HG02885 (cell line): Measurements from ENCODE around the gene TPCN2.

Experiments
- ATAC-seq: cut with Tn5 transposase; IDR thresholded peaks from one replicate; pipeline ENCODE4 v1.9.1; 2021; ENCODE audit warnings: mild to moderate bottlenecking; ENCODE audit not compliant: unreplicated experiment, poor library complexity

Gene TPCN2

DNA sequence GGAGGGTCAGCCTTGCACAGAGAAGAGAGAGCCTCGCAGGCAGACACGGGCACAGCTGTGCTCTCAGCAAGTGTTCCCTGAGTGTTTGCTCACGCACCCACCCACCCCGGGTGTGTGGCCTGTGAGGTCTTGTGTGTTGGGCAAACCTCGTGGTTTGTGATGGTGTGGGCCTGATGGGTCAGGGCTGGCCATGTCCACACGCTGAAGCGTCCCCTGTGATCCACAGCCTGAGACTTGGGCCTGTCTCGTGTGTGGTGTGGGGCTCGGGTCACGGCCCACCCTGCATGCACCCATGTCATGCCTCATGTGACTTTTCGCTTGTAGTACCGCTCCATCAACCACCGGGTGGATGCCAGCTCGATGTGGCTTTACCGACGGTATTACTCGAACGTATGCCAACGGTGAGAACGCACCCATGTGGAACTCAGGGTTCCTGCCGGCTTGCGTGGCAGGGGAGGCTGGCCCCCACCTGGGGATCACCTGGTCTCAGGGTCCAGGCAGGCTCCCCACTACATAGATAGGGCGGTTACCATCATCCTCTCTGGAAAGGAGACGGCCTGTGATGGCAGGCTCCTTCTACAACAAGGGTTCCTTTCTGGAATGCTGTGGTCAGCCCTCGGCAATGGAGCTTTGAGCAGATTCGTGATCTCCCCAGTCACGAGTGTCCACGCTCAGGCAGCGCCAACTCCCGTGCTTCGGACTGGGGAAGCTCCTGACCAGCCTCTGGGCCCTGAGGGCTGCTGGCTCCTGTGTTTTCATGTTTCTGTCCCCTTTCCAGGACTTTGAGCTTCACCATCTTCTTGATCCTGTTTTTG is 5.9 kb downstream of the TPCN2 start:
- no peak for ATAC-seq

DNA sequence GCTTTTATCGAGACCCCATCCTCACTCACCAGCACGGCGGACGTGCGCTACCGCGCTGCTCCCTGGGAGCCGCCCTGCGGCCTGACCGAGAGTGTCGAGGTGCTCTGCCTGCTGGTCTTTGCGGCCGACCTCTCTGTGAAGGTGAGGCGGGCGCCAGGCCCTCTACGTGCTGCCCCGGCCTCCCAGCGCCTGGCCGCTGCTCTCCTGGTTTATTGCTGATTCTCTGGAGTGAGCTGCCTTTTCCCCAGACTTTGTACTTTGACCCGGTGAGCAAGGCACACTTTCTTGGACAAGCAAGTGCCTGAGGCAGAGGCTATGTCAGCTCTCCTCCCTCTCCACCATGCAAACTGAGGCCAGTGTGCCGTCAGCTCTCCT is 6.5 kb downstream of the TPCN2 start:
- no peak for ATAC-seq

DNA sequence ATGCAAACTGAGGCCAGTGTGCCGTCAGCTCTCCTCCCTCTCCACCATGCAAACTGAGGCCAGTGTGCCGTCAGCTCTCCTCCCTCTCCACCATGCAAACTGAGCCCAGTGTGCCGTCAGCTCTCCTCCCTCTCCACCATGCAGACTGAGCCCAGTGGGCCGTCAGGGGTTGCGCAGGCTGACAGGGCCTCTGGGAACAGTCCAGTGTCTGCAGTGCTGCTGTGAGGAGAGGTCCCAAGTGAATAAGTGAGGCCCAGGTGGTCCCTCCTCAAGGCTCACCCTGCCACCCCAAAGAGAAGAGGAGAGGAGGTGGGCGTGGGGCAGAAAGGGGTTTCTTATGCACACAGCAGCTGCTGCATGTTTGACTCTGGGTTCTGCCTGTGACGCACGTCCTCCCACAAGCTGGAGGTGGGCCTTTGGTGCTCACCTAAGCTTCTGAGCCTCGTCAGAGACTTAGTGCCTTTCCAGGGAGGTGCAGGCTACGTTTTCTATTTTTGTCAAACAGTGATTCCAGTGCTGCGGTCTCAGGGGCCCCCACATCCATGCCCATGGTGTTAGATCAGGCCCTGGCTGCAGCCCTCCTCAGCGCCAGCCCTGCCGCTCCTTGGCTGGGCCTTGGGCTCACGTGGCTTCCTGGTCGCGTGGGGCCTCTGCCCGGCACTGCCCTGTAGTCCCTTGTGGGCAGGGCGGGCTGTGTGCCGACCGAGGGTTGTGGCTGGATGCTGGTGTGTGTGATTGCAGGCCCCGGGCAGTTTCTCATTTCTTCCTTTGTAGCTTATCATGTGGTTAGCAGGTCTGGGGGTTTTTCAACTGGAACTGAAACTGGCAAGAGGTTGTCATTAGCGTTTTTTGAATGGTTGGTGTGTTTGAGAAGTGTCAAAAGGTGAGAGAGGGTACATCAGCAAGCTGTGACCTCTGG is 7.1 kb downstream of the TPCN2 start:
- ATAC-seq = peak; percentile 84

DNA sequence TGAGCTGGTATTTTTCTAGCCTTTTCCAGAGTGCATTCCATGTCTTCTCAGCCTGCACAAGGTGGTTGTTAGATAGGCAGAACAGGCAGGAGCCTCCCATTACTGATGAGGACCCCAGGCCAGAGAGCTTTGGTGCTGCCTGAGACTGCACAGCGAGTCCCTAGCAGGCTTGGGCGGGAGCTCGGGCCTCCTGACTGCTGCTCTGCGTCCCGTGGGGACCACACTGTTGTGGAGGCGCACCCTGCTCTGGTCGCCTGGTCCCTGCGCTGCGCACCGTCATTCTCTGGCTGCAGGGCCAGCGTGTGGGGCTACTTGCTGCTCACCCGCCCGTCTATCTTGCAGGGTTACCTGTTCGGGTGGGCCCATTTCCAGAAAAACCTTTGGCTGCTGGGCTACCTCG is 8.5 kb downstream of the TPCN2 start:
- no peak for ATAC-seq

DNA sequence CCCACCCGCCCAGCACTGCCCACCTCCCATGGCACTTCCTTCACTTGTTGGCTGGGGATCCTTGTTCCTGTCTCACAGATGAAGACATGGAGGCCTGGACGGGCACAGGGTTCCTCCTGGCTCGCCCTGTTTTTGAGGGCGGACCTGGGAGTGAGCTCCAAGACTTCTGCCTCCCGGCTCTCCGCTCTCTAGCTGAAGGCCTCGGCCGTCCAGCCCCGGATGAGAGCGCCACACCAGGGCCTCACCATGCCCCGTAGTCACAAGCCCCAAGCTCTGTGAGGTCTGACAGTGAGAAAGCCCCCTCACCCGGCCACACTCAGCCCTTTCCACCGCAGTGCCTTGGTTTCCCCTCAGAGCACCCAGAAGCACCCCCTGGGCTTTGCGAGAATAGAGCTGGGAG is 9.1 kb downstream of the TPCN2 start:
- no peak for ATAC-seq

DNA sequence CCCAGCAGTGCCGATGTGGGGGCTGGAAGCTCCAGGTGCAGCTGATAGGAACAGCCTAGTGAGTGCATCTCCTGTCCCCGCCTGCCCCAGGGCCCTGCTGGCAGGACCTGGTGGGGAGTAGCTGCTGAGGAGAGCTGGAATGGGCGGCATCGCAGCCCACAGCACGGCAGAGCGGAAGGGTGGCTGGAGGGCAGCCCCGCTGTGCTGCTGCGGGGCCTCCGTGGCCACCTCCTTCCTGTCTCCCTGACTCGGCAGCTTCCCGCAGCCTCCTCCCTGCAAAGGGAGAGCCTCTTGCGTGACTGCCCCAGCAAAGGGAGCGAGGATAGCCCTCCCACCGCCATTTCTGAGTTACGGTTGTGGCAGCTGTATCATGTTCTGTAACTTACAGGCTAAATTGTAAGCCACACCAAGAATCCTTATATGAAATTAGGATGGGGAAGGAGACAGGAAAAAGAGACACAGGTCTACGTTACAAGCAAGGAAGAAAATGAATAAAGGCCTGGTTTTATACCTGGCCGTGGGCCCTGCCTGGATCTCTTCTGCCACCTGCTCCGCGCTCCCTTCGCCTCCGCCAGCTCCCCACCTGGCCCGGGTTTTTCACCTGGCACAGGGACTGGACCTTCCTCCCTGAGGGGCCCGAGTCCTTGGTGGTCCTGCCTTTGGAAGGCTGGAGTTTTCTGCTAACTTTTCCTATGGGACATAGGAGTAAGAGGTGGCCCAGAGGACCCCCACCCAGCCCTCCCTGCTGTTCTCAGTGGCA is 10.0 kb downstream of the TPCN2 start:
- no peak for ATAC-seq

DNA sequence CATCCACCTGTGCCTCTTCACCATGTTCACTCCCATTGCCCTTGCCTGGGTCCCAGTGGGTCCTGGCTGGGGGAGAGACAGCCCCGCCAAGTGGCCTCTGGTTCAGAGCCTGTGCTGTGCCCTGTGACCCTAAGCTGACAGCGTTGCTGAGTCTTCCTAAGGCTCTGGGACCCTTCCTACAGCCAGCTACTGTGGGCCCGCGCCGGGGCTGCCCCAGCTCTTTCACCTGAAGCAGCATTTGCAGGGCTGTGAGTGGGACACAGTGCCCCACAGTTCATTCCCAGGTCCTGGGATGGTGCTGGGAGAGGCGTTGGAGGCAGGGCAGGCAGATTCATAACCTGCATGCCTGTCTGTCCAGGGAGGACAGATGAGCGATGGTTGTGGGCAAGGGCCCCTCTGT is 10.7 kb downstream of the TPCN2 start:
- no peak for ATAC-seq

DNA sequence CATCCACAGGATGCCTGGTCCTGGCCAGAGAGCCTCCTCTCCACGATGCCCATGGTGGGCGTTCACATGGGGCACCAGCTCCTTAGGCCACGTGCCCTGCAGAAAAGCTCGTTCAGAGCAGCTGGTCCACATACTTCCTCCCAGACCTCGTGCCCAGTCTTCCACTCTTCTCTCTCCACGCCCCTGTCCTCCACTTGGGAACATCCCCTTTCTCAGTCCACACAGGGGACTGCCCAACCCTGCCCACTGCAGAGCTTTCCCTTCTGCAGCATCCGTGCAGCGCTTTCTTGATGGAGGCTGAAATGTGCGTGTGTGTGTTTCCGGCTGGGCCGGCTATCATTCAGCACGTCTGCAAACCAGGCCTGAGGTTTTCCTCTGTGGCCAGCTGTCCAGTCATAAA is 11.3 kb downstream of the TPCN2 start:
- no peak for ATAC-seq

DNA sequence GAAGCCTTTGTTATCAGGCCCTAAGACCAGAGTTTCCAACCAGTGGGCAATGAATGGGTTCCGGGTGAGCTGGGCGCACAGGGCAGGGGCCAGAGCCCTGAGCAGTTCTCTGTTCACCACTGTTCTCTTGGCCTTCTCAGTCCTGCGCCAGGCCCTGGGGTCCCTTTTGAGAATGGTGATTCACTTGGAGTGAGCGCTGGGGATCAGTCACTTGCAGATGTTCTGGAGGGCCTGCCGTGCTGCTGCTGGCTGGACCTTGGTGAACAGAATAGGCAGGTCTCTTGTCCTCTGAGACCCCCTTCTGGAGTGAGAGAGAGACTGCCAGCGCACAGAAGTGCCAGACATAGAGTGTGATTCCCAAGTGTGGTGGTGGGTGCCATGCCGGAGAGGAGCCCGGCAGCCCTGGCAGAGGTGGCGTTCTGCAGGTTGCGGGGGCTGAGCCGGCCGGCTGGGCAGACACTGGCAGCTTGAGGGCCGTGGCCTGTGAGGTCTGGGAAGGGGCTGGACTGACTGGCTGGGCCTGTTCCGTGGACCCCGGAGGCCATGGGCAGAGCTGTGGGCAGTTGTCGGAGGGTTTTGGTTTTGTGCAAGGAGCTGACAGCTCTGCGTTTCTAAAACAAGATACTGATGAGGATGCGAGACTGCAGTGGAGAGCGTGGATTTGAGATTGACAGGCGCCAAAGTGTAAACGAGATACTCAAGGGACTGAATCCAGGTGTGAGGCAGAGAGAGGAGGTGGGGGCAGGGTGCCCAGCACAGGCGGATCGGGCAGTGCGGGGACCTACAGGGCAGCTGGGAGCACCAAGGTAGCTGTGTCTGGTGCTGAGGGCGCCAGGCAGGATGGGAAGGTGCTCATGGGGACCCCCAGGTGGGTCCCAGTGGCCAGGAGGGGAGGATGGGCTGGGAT is 12.3 kb downstream of the TPCN2 start:
- no peak for ATAC-seq

DNA sequence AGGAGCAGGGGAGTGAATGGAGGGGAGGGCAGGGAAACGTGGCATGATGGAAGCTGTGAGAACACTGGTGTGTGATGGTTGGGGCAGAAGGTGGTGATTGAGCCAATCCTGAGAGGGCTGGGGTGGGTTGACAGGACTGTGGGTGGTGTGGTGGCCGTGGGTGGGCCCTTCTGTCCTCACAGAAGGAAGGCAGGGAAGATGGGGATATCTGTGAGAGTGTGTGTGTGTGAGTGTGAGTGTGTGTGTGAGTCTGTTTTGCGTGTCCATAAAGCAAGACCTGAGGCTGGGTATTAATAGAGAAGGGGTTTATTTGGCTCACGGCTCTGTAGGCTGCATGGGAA is 13.0 kb downstream of the TPCN2 start:
- ATAC-seq = no peak

DNA sequence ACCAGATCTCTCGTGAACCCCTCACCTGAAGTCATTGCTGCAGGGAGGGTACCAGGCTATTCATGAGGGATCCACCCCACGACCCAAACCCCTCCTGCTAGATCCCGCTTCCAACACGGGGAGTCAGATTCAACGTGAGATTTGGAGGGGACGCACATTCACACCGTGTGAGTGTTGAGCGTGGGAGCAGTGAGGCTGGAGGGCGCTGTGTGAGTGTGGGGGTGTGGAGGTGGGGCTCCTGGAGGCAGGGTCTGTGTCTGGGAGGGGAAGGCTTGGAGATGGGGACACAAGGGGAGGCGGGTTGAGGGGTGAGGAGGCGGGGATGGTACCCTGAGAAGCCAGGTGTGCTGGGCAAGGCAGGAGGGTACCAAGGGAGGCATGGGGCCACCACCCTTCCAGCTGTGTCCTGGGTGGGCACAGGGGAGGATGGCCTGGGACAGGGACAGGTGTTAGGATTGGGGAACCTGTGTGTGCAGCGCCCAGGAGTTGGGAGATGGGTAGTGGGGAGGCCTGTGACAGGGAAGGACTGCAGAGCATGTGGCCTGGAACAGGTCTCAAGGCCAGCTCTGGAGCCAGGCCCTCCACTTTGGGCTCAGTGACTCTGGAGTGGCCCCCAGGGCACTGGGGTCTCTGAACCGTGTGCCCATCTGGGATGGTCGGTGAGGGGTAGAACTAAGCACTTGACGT is 13.6 kb downstream of the TPCN2 start:
- ATAC-seq = no peak

DNA sequence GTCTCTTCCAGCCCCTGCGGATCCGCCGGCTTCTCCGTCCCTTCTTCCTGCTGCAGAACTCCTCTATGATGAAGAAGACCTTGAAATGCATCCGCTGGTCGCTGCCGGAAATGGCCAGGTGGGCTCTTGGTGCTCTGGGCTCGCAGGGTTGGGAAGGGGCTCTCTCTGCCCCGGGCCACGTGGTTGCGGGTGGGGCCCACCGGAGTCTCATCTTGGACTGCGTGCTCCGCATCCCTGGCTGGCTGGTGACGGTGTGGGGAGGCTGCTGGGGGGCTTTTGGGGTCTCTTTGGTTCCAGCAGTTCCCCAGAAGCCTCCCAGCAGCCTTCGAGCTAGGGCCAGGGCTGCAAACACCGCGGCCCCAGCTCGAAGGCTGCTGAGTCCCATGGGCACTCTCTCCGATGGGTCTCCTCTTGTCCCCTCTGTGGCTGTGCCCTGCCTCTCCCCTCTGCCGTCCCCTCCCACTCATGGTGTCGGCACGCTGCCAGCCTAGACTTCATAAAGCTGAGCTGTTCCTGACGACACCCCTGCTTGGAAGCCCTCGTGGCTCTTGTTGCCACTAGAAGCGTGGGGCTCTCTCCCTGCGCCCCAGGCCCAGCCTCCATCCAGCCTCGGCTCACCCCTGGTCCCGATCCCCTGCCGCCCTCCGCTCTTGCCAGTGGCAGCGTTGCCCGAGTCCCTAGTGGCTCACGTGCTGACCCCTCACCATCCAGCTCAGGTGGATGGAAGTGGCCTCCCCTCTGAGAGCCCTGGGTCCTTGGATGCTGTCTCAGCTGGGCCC is 14.3 kb downstream of the TPCN2 start:
- ATAC-seq = no peak

DNA sequence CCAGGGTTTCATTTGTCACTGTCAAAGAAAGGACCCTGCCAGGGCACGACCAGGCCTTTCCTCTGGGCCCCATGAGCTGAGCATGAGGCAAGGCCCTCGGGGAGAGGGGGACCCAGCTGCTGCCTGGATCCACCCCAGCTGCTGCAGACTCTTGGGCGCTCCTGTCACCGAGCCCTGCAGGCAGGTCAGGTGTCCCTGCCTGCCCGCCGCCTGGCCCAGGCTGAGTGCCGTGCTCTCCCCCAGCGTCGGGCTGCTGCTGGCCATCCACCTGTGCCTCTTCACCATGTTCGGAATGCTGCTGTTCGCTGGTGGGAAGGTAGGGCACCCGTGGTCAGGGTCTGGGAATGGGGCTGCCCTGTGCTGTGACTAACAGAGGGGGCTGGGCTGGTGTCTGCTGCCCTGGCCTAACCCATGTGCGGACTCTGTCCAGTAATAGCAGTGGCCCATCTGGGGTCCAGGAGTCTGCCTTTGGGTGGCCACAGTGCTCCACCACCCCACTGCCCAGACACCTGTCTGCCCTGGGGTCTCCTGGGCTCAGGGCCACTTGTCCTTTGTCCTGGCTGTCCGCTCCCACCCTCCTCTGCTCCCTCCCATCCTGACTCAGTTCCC is 15.0 kb downstream of the TPCN2 start:
- ATAC-seq = no peak

DNA sequence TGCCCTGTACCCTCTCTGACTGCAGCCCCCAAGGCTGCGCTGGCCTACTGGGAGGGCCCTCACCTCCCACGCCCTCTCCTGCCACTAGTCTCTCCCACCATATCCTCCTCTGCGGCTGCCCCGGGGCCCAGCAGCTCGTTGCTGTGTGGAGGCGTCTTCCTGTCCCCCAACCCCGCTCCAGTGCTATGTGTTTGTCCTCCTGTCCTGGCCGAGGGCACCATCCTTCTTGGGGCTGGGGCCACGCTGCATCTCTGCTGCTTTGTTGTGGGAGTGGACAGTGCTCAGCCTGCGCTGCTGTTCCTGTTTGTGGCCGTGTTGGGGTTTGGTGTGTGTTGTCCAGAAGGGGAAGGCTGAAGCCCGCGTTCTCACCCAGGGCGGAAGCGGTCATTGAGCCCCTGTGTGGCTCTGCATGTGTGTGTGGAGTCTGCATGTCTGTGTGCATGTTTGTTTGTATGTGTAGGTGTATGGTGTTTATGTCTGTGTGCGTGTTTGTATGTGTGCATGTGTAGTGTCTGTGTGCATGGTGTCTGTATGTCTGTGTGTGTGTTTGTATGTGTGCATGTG is 15.7 kb downstream of the TPCN2 start:
- no peak for ATAC-seq

DNA sequence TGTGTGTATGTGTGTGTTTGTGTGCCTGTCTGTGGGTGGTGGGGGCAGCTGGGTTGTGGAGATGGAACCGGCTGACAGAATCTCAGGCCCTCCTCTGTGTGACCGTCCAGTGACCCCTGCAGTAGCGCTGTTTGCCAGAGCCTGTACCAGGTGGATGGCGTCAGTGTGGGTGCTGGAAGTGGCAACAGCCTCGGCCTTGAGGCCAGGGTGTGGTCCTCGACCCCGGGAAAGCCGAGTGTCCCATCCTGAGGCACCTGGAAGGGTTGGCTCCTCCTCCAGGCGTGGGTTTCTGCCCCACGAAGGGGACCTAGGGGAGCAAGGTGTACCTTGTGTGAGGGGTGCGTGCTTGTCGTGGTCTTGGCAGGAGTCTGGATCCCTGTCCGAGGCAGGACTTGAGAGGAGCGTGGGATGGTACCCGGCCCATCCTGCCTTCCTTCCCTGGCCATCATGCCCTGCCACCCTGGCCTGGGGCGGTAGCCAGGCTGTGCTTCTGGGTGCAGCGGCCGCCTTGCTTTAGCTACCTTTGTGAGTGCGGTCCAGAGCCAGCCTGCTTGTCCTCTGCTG is 16.5 kb downstream of the TPCN2 start:
- no peak for ATAC-seq

DNA sequence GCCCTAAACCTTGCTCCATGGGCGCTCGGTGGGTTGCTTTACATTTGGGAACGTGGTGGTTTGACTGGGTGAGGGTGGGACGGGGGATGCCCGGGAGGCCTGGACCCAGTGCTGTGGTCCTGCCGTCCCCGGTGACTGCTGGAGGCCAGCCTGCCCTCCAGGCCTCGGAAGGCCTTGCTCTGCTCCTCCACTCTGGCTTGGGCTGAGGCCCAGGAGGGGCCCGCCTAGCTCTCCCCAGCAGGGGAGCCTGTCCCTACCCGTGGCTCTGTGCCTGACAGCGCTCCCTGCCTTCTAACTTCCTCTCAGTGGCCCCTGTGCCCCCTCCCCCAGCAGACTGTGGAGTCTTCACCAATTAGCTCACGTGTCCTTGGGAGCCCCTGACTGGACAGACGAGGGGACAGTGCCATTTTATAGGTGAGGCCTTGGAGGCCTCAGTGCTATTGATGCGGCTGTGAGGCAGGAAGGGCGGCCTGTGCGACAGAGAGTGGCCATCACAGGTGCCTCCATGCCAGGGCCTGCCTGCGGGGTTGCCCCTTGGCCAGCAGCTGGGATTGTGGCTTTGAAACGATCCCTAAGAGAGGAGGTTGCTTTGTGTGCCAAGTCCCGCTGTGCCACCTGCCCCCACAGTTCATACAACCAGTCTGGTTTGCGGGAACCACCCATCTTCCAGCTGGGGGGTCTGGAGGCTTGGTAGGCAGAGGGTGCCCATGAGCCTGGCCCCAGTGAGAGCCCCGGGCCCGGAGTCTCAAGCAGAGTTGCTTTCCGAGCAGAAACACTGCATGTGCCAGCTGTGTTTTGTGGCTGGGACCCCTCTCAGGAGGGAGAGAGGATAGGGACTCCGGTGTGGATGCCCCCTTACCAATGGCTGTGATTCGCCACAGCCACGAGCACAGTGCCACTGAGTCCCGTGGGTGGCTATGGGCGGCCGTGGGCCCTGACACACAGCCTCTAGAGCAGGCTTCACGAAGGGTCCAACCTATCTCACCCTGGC is 17.7 kb downstream of the TPCN2 start:
- no peak for ATAC-seq
